ENCODE results near the gene IPO4.
"Not testable (repeated sequence)": the region's sequence is repeated elsewhere in the genome, so short reads cannot be mapped to it uniquely, and the experiment has no call there.

Gene IPO4, protein sequence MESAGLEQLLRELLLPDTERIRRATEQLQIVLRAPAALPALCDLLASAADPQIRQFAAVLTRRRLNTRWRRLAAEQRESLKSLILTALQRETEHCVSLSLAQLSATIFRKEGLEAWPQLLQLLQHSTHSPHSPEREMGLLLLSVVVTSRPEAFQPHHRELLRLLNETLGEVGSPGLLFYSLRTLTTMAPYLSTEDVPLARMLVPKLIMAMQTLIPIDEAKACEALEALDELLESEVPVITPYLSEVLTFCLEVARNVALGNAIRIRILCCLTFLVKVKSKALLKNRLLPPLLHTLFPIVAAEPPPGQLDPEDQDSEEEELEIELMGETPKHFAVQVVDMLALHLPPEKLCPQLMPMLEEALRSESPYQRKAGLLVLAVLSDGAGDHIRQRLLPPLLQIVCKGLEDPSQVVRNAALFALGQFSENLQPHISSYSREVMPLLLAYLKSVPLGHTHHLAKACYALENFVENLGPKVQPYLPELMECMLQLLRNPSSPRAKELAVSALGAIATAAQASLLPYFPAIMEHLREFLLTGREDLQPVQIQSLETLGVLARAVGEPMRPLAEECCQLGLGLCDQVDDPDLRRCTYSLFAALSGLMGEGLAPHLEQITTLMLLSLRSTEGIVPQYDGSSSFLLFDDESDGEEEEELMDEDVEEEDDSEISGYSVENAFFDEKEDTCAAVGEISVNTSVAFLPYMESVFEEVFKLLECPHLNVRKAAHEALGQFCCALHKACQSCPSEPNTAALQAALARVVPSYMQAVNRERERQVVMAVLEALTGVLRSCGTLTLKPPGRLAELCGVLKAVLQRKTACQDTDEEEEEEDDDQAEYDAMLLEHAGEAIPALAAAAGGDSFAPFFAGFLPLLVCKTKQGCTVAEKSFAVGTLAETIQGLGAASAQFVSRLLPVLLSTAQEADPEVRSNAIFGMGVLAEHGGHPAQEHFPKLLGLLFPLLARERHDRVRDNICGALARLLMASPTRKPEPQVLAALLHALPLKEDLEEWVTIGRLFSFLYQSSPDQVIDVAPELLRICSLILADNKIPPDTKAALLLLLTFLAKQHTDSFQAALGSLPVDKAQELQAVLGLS

DNA sequence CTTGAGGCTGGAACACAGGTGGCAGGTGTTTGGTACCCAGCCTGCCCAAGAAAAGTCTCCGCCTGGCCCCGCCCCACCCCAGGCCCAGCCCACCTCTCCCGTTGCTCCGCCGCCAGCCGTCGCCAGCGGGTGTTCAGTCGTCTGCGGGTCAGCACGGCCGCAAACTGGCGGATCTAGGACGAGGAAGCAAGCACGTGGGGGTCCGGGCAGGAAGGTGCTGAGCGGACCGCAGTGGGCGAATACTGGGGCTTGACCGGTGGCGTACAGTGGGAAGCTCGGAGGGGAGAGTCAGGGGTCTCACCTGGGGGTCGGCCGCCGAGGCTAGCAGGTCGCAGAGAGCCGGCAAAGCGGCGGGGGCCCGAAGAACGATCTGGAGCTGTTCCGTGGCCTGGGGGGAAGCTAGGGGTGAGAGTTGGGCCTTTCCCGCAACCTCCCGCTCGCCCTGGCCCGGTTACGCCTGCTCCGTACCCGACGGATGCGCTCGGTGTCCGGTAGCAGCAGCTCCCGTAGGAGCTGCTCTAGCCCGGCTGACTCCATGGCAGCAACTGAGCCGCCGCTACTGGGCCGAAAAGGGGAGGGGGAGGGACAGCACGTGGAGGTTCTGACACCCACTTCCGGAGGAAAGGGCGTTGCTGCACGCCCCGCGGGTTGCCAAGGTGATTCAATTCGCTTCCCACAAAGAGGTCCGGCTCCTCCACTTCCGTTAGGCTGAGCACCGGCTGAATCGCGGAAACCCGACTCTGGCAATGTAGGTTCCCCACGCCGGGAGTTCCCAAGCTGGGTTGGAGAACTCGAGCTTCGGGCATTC is at the start of gene IPO4:
Gene IPO4, minus strand, starts transcription at position 566 of the 808 bp plus-strand sequence. Its CDS starts 29 bp downstream, at position 537.
- peak; percentile 98 for DNase-seq

DNA sequence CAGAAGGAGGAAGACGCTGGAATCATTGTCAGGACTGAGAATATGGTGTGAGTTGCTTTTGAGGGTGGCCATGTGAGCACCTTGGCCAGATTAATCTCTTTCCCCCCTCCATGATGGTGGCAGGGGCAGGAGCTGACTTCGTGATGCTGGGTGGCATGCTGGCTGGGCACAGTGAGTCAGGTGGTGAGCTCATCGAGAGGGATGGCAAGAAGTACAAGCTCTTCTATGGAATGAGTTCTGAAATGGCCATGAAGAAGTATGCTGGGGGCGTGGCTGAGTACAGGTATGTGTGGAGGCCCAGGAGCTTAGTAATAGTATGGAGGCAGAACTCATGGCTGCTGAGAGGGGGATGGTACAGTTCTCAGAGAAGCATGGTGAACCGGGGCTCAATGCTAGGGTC is 49.5 kb upstream of the IPO4 start:
- DNase-seq, result no peak

DNA sequence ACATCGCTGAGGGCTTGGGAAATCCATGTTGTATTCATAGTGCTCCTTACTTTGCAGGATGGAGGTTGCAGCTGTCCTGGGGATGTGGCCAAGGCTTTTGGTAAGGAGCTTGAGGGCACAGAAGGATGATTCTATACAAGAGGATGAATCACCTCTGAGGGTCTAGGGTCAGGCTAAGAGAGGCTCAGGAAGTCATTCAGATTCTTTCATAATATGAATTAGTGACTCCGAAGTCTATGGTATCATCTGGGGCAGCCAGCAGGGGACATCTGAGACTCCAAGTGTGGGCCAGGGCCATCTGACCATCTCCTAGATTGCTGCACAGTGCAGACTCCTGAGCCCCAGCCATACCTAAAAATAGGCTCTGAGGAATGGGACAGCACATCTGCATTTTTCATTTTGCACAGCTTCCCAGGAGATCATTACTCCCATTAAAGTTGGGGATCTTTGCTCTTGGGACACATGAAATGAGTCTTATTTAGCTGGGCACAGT is 48.9 kb upstream of the IPO4 start:
- DNase-seq, result no peak

DNA sequence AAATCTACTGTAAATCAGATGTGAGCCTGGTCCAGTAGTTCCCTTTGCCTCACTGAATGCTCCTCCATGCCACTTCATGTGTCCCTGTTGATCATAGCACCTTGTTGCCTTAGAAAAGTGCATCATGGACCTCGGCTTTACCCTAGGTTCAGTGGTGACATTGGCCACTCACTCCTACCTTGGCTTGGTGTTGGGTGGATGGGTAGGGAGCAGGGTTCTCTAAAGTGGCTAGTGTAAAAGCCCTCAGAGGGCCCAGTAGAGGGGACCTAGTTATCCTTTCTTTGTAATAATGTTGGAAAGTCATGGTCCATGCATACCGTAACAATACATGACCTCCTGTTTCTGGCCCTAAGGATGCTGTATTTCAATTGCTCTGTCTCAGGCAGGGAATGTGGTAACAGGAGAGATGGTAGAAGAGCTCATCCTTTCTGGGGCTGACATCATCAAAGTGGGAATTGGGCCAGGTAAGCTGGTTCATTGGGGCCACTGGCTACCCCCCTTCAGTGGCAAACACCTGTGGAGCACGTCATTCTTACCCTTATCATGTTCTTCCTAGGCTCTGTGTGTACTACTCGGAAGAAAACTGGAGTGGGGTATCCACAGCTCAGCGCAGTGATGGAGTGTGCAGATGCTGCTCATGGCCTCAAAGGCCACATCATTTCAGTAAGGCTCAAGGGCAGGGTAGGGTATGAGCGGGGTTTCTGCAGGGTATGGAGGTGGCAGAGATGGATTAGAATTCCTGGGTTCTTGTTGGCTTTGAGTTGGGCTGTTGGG is 48.3 kb upstream of the IPO4 start:
- no peak for DNase-seq

DNA sequence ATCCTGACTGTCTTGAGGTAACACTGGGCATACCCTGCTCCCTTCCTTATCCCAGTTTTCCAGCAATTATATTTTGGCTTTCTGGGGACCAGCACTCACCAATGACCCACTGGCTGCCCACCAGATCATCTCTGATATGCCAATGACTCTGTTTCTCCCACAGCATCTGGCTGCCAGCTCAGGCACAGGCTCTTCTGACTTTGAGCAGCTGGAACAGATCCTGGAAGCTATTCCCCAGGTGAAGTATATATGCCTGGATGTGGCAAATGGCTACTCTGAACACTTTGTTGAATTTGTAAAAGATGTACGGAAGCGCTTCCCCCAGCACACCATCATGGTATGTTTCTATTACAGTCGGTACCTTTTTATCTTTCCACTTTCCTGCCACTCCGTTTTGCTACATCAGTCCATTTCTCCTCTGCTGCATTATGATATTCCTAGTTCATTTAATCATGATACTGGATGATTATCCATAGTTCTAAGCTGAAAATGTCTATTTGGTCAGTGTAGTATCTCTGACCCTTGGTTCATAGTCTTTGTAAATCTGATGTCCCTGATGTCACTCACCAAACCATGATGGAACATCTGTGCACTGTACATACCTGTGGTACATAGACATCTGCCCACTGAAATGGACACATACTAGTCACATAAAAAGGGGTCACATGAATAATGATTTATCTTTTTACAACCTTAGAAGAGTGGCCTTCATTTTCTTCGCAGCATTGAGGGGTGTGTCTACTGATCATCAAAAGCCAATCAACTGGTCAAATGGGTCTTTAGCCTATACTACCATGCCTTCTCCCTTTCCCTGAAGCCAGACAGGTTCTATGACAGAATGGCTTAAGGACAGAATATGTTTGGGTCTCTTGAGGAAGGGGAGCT is 47.4 kb upstream of the IPO4 start:
- no peak for DNase-seq

DNA sequence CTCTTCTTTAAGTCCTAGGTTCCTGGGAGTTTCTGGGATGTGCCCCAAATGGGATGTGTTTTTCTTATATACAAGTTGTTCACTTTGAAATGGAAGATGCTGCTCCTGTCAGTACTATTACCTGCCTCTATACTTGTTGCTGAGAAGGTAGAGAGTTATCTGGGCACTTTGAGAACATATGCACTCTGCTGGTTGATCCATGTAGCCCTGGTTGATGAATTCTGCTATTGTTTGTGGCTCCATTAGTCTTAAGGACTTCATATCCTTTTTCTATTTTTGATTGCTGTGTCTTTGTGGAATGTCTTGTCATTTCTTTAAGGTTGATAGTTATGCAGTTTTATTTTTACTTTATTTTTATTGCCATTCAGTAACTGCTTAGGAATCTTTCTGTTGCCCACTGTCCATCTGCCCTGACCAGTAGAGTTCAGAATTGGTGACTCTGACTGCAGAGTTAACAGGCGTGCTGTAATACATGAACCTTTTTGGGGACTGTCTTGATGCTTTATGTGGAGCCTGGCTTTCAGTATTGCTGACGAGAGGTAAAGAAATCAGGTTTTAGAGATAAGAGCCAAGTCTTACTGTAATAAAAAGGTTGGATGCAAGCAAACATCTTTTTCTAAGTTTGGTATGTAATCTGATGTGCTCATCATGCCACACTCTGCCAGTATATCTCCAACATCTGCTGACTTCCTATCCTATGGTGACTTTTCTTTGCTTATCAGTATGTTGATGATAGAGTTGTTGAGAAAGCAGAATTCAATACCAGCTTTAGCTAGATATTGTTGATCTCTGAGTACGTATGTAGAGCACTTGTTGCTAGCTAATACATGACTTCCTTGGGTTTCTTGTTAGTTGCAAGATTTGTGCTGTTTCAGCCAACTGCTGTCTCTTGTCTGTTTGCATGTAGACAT is 45.7 kb upstream of the IPO4 start:
- no peak for DNase-seq

DNA sequence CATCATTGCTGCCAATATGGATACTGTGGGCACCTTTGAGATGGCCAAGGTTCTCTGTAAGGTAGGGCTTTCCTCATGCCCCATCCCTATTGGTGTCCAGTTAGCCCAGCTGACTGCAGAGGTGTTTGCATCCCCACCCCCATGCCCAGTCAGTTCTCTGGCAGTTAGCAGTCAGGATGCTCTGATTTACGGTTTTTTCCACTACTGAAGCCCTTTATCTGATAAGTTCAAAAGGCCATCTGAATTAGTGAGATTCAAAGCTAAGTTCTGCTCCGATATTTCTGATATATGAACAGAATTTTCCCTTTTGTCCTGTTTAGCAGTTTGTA is 44.9 kb upstream of the IPO4 start:
- DNase-seq, result no peak

DNA sequence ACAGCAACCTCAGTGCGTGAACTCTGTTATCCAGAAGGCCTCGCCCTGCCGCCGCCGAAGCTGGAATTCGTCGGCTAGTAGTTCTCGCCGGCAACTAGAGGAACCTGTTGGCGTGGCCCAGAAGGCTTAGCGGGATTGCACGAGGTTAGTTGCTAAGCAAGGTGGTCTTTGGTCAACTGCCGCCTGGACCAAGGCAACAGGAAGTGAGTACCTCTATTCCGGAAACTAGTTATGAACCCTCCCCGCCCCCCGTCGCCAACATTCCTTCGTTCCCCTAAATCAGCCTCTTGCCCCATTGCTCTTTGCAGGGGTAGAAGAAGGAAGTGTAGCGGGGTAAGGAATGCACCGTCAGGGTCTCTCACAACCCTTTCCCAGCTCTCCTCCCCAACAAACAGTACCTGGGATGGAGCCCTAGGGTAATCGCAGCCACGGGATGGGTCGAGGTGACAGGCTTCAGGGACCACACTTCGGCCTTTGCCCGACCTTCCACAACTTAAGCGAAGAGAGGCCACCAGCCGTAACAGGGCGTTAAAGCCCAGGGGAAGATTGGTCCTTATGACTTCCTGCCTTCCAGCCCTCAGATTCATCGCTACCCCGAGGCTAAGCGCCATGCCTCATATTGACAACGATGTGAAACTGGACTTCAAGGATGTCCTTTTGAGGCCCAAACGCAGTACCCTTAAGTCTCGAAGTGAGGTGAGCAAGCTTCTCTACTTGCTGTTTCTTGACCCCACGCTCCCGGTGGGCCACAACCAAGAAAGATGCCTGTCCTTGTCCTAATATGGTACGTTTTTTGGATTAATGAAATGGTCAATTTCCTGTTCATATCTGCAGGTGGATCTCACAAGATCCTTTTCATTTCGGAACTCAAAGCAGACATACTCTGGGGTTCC is 44.3 kb upstream of the IPO4 start, which contains the start of gene GMPR2:
Gene GMPR2, plus strand, starts transcription at position 285 of the 893 bp plus-strand sequence. Its CDS starts 325 bp downstream, at position 610.
- DNase-seq, result peak; percentile 86

DNA sequence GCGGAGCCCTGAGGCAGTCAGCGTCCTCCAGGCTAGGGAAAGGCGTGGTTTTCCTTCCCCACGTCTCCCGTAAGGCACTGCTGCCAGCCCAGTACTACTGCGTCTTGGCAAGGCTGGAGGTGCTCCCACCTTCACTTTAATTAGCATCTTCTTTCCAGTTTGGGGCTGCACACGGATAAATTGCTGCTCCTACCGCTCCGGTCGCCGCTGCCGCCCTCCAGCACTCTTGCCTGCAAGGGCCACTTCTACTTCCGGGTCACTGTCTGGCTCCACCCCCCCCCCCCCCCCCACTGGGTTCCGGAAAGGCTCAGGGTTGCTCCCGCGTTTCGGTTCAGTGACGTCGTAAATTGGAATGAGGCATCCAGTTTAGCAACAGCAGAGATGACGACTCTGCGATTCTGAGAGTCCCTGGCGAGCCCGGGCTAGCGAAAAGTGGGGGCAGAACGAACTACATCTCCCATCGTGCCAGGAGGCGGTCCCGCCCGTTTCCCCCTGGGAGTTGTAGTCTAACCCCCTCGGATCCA is 43.6 kb upstream of the IPO4 start, which contains the start of gene NEDD8:
Gene NEDD8, minus strand, starts transcription at position 247 of the 524 bp plus-strand sequence. Its CDS starts 100 bp downstream, at position 147.
- peak; percentile 90 for DNase-seq

DNA sequence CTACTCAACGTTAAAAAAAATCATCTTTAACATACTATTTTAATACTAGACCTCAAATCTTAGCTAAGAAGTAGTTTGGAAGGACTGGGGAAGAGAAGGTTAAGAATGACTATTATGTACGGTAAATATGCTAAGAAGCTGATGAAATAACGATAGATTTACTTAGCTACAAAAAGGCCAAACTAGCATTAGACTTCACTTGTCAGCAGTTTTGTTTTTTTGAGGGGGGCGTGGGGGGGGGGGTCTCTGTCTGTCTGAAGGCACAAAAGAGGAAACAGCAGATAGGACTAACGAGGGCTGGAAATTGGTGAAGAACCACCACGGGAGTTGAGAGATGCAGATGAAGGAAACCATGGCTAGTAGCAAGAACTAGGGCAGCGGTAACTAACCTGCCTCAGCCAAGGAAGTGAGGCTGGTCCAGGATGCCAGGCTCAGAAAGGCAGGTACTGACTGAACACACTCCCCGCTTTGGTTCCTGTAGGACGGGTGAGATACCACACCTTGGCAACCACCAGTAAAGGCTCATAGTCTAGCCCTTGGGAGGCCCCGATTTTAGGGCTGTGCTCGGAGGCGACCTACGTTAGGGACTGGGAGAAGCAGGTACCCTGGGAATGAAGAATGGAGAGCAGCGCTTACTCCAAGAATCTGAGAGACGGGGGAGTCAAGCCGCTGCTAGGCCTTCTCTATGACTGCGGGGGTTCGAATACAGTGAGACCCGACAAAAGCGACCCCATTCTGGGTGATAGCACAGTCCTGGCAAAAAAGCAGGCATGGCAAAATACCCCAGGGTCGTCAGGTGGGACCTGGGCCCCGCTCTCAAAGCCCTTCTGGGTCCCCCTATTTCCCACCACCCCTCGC is 42.9 kb upstream of the IPO4 start:
- DNase-seq, result no peak

DNA sequence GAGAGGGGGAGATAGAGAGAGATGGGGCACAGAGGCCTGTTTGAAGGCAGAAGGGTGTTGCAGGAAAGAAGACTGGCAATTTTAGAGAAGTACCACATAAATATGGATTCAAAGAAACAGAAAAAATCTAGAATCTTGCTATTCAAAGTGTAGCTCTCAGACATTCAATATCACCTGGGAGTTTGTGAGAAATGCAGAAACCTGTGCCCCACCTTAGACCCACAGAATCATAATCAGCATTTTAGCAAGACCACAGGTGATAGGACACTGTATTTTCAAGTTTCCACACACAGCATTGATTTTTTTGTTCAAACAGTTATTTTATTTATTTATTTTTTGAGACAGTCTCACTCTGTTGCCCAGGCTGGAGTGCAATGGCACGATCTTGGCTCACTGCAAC is 40.3 kb upstream of the IPO4 start:
- no peak for DNase-seq

DNA sequence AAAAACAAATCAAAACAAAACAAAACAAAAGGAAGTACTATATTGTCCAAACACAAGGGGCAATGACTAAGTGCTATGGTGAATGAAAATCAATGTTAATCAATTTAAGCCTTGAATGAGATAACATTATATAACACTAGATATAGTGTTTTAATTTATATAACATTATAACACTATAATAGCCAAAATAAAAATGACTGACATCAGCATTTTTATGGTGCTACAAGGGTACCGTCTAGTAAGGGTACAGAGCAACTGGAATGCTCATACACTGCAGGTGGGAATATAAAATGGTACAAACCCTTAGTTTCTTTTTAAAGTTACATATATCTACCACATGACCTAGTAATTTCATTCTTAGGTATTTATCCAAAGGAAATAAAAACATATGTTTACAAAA is 37.9 kb upstream of the IPO4 start:
- no peak for DNase-seq

DNA sequence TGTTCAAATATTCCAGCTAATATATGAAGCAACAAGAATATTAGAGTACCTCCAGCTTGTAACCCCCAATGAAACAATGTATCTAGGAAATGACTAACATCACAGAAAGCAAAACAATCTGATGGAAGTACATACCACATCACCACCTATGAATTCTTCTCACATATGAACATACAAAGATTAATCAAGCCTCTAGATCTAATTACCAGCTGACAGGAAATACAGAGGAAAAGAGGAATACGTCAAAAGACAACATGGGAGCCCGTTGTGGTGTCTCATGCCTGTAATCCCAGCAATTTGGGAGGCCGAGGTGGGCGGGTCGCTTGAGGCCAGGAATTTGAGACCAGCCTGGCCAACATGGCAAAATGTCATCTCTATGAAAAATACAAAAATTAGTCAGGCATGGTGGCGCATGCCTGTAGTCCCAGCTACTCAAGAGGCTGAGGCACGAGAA is 36.0 kb upstream of the IPO4 start:
- no peak for DNase-seq

DNA sequence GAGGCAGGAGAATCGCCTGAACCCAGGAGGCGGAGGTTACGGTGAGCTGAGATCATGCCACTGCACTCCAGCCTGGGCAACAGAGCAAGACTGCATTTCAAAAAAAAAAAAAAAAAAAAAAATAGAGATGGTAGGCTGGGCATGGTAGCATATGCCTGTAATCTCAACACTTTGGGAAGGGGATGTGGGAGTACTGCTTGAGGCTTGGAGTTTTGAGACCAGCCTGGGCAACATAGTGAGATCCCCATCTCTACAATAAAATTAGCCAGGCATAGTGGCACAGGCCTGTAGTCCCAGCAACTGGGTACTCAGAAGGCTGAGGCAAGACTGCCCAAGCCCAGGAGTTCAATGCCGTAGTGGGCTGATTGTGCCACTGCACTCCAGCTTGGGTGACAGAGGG is 34.4 kb upstream of the IPO4 start:
- DNase-seq, result not testable (repeated sequence)

DNA sequence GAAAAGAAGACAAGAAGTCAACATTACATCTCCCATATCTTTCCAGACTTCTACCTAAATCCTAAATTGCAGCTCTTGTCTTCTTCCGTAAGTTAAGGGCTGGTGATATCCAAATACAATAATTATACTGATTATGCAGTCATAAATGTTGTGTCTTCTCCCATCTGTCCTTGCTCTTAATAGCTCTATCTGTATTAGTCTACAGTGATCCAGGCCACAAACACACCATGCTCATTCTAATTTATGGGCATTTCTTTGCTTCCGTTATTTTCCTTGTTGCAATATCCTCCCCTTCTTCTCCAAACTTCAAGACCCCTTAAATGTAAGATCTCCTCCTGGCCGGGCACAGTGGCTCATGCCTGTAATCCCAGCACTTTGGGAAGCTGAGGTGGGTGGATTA is 30.9 kb upstream of the IPO4 start:
- no peak for DNase-seq

DNA sequence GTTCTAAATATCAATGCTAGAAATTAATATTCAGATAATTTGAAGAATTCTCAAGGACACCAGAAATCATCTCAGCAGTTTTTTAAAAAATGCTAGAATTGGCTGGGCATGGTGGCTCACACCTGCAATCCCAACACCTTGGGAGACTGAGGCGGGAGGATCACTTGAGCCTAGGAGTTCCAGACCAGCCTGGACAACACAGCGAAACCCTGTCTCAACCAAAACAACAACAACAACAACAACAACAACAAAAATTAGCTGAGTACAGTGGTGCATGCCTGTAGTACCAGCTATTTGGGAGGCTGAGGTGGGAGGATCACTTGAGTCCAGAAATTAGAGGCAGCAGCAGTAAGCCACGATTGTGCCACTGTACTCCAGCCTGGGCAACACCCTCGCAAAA is 30.5 kb upstream of the IPO4 start:
- DNase-seq, result no peak

DNA sequence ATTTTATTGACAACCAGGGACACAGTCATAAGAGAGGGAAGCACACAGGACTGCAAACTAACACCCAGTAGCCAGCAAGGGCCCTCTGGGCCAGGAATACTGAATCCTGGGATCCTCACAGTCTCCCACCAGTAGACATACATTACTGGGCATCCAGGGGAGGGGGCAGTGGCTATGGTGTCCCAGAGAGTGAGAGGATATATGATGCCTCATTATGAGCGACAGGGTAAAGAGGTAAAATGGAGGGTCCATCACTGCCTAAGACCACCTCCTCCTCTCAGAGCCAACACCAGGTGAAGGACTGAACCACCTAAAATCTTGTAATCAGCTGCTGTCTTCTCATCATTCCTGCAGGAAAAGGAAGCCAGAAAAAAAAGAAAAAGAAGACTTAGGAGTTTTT is 28.3 kb upstream of the IPO4 start:
- not testable (repeated sequence) for DNase-seq
